K562 (cell line): ENCODE data around the gene PI4K2B. TPM values are rescaled to one million over a fixed set of nuclear protein-coding genes. Genes with fewer than 3 reads are reported as not detected.
A peak's percentile ranks its signal among the peaks of the same experiment; 100 is the strongest.

Source experiments
- COPS2 ChIP-seq: fragments of 450-650 bp; conservative IDR thresholded peaks from 2 replicates; pipeline ENCODE4 v1.6.1; 2016; ENCODE audit warnings: mild to moderate bottlenecking, moderate library complexity
- KDM2B ChIP-seq: fragments of 250-450 bp; sonication (Bioruptor Pico); IDR thresholded peaks from 2 replicates; pipeline ENCODE4 v1.8.0; 2021; ENCODE audit warnings: mild to moderate bottlenecking, moderate library complexity
- MEF2D ChIP-seq: conservative IDR thresholded peaks from 2 replicates; pipeline ENCODE4 v1.6.1; 2016; ENCODE audit warnings: low read depth, missing genetic modification characterization, missing compliant biosample characterization
- ZNF586 ChIP-seq: fragments of 450-650 bp; formaldehyde crosslinking; conservative IDR thresholded peaks from 2 replicates; pipeline ENCODE4 v1.4.0; 2020; ENCODE audit warnings: mild to moderate bottlenecking, moderate library complexity
- polyA plus RNA-seq, 8 experiments: library from polyadenylated mRNA; depleted of rRNA in 4 of 8; stranded (reverse) in 5 of 8; unstranded in 3 of 8; fragments of >200 nt; fragmentation: Nextera tagmentation in 2 of 8; fragmentation: Illumina TruSeq in 1 of 8; extraction: Ambion mirVana in 2 of 8; extraction: Trizol in 1 of 8; gene quantifications; 2 replicates each; pipeline versions ENCODE4 v1.2.1 to v1.2.3, GENCODE V29; 2011 to 2014; ENCODE audit warnings: inconsistent platforms in 1 of 8, missing spikeins in 1 of 8
- total RNA-seq, 7 experiments: library from RNA; depleted of rRNA in 6 of 7; stranded (reverse); fragments of >200 nt in 6 of 7; fragmentation: Illumina TruSeq in 2 of 7; extraction: Trizol in 2 of 7; gene quantifications; 2 replicates each; pipeline versions ENCODE4 v1.2.1 to v1.2.3, GENCODE V29; 2011 to 2021; ENCODE audit warnings: low replicate concordance in 1 of 7
- TF ChIP-seq, protein P1 (sequence below), 2 experiments: fragments of 450-650 bp in 1 of 2; sonication (generic) in 1 of 2; formaldehyde crosslinking in 1 of 2; IDR thresholded peaks; 2 replicates each; pipeline versions ENCODE4 v1.7.1 to v1.9.0; 2016 to 2022; ENCODE audit warnings: inconsistent platforms in 1 of 2, mild to moderate bottlenecking in 1 of 2, missing genetic modification reagents in 1 of 2
- TF ChIP-seq, protein P2 (sequence below): fragments of 450-650 bp; IDR thresholded peaks from 2 replicates; pipeline ENCODE4 v1.6.1; 2016; ENCODE audit warnings: missing biosample characterization, missing genetic modification characterization
- TF ChIP-seq, protein P3 (sequence below): sonication (generic); formaldehyde crosslinking; IDR thresholded peaks from 2 replicates; pipeline ENCODE4 v1.8.0; 2022; ENCODE audit warnings: mild to moderate bottlenecking, missing genetic modification reagents

The PI4K2B gene
- total and polyA plus RNA-seq, 9 of the 15 experiments (the other 6 are each of a cell fraction or from before 2014, with no cell fraction given) = 4.5 to 21.4 (median 16.5) TPM

DNA sequence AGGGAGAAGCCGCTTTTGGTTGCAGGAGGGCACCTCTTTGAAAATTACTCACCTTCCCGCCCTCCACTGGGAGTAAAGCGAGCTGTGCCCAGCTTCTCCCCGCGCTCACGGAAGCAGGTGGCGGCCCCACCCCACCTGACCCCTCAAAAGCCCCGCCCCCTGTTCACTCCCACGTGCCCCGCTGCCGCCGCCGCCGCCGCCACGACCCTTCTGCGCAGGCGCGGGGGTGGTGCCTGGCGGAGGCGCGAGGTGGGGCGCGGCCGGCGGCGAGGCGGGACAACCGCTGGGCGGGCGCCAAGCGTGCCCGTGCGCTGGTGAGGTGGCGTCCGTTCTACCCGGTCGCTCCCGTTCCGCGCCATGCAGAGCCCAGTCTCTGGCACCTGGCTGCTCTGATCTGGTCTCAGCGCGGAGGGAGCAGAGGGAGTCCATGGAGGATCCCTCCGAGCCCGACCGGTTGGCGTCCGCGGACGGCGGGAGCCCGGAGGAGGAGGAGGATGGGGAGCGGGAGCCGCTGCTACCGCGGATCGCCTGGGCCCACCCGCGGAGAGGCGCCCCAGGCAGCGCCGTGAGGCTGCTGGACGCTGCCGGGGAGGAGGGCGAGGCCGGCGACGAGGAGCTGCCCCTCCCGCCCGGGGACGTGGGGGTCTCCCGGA is at the start of gene PI4K2B (continued):
- TF ChIP-seq, protein P1, sequence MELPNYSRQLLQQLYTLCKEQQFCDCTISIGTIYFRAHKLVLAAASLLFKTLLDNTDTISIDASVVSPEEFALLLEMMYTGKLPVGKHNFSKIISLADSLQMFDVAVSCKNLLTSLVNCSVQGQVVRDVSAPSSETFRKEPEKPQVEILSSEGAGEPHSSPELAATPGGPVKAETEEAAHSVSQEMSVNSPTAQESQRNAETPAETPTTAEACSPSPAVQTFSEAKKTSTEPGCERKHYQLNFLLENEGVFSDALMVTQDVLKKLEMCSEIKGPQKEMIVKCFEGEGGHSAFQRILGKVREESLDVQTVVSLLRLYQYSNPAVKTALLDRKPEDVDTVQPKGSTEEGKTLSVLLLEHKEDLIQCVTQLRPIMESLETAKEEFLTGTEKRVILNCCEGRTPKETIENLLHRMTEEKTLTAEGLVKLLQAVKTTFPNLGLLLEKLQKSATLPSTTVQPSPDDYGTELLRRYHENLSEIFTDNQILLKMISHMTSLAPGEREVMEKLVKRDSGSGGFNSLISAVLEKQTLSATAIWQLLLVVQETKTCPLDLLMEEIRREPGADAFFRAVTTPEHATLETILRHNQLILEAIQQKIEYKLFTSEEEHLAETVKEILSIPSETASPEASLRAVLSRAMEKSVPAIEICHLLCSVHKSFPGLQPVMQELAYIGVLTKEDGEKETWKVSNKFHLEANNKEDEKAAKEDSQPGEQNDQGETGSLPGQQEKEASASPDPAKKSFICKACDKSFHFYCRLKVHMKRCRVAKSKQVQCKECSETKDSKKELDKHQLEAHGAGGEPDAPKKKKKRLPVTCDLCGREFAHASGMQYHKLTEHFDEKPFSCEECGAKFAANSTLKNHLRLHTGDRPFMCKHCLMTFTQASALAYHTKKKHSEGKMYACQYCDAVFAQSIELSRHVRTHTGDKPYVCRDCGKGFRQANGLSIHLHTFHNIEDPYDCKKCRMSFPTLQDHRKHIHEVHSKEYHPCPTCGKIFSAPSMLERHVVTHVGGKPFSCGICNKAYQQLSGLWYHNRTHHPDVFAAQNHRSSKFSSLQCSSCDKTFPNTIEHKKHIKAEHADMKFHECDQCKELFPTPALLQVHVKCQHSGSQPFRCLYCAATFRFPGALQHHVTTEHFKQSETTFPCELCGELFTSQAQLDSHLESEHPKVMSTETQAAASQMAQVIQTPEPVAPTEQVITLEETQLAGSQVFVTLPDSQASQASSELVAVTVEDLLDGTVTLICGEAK (IDR thresholded peaks at IDR 0.05) = no peak
- TF ChIP-seq, protein P1 (CRISPR knock-in tag; IDR thresholded peaks at IDR 0.05) = no peak
- TF ChIP-seq, protein P2, sequence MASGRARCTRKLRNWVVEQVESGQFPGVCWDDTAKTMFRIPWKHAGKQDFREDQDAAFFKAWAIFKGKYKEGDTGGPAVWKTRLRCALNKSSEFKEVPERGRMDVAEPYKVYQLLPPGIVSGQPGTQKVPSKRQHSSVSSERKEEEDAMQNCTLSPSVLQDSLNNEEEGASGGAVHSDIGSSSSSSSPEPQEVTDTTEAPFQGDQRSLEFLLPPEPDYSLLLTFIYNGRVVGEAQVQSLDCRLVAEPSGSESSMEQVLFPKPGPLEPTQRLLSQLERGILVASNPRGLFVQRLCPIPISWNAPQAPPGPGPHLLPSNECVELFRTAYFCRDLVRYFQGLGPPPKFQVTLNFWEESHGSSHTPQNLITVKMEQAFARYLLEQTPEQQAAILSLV (tag) = no peak
- TF ChIP-seq MEF2D (tag) = no peak
- TF ChIP-seq KDM2B (CRISPR knock-in tag) = 0 out of 2 replicates have a peak, but pooled peaks have one; percentile 70
- no peak for TF ChIP-seq COPS2
- TF ChIP-seq, protein P3, sequence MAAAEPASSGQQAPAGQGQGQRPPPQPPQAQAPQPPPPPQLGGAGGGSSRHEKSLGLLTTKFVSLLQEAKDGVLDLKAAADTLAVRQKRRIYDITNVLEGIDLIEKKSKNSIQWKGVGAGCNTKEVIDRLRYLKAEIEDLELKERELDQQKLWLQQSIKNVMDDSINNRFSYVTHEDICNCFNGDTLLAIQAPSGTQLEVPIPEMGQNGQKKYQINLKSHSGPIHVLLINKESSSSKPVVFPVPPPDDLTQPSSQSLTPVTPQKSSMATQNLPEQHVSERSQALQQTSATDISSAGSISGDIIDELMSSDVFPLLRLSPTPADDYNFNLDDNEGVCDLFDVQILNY (CRISPR knock-in tag) = no peak
- no peak for TF ChIP-seq ZNF586 (CRISPR knock-in tag)
